SU-DHL-6 (cell line): Measurements from ENCODE around the gene CHST1.

ENCODE experiments used
- H2AFZ ChIP-seq: fragments of 200-600 bp; sonication (generic); 2 replicates; pipeline ENCODE4 v1.6.1; 2014; ENCODE audit warnings: low read depth, mild to moderate bottlenecking, moderate library complexity, mixed read lengths, antibody characterized with exemption, low read length; ENCODE audit not compliant: severe bottlenecking
- H3F3A ChIP-seq: fragments of 200-600 bp; shearing (Covaris generic); 2 replicates; pipeline ENCODE4 v1.6.0; 2016; ENCODE audit warnings: antibody characterized with exemption, mild to moderate bottlenecking; ENCODE audit not compliant: insufficient read depth
- H3K27ac ChIP-seq: fragments of 200-600 bp; sonication (generic); 2 replicates; pipeline ENCODE4 v1.5.1; 2016; ENCODE audit warnings: low read depth, mild to moderate bottlenecking, low read length, moderate library complexity, mixed read lengths
- H3K27me3 ChIP-seq: fragments of 200-600 bp; sonication (generic), shearing (Covaris generic); 2 replicates; pipeline ENCODE4 v1.6.0; 2014; ENCODE audit warnings: mild to moderate bottlenecking, low read length
- H3K36me3 ChIP-seq: fragments of 200-600 bp; sonication (generic); 2 replicates; pipeline ENCODE4 v1.6.1; 2014; ENCODE audit warnings: mild to moderate bottlenecking, low read length, mixed read lengths
- H3K4me2 ChIP-seq: fragments of 300-600, 200-600 bp; shearing (Covaris generic), sonication (generic); 2 replicates; pipeline ENCODE4 v1.6.0; 2014; ENCODE audit warnings: low read length, low read depth, mild to moderate bottlenecking; ENCODE audit not compliant: poor library complexity, severe bottlenecking
- H3K4me3 ChIP-seq: fragments of 200-600 bp; sonication (generic); 2 replicates; pipeline ENCODE4 v1.5.1; 2014; ENCODE audit warnings: antibody characterized with exemption, low read length, mild to moderate bottlenecking, mixed read lengths; ENCODE audit not compliant: insufficient read depth, poor library complexity, severe bottlenecking
- H3K79me2 ChIP-seq: fragments of 200-600 bp; sonication (generic); 2 replicates; pipeline ENCODE4 v1.6.1; 2014; ENCODE audit warnings: mild to moderate bottlenecking, low read length, moderate library complexity; ENCODE audit not compliant: insufficient read depth
- H3K9ac ChIP-seq: fragments of 200-600 bp; sonication (generic); 2 replicates; pipeline ENCODE4 v1.7.0; 2014; ENCODE audit warnings: mild to moderate bottlenecking, low read length
- H3K9me2 ChIP-seq: fragments of 200-600 bp; sonication (generic); replicated peaks from 2 replicates; pipeline ENCODE4 v1.6.1; 2014; ENCODE audit warnings: low read length; ENCODE audit not compliant: insufficient read depth
- H3K9me3 ChIP-seq: fragments of 200-600 bp; sonication (generic); 2 replicates; pipeline ENCODE4 v1.6.1; 2014; ENCODE audit warnings: low read length, mixed read lengths; ENCODE audit not compliant: insufficient read depth
- H4K20me1 ChIP-seq: fragments of 200-600 bp; sonication (generic); 2 replicates; pipeline ENCODE4 v1.6.1; 2014; ENCODE audit warnings: low read depth, mild to moderate bottlenecking, antibody characterized with exemption, low read length, moderate library complexity, mixed read lengths
- EZH2phosphoT487 ChIP-seq: fragments of 200-600 bp; sonication (generic), shearing (Covaris generic); conservative IDR thresholded peaks from 2 replicates; pipeline ENCODE4 v1.6.1; 2018; ENCODE audit warnings: mild to moderate bottlenecking, antibody characterized with exemption, low read length, moderate library complexity, mixed read lengths
- TF ChIP-seq, protein P1 (sequence below): fragments of 200-600 bp; sonication (generic); IDR thresholded peaks from one replicate; pipeline ENCODE4 v1.5.1; 2017; ENCODE audit warnings: antibody characterized with exemption, mild to moderate bottlenecking, low read length, moderate library complexity; ENCODE audit not compliant: insufficient read depth, poor library complexity, severe bottlenecking

The CHST1 gene

GRCh38 chr11:45610627-45611026 lies 54.8 kb downstream of the CHST1 start:
- Histone ChIP-seq H4K20me1 (no peaks in the 10 kb centered on the region), H3K79me2 (no peaks in the 10 kb centered on the region), H3K4me2 (no peak overlapping the region), H3K9ac (no peak overlapping the region), H3K36me3 (no peaks in the 10 kb centered on the region), H3K27ac (no peak overlapping the region), H3K9me2 (no peaks in the 10 kb centered on the region), H2AFZ (no peak overlapping the region), H3K9me3 (no peaks in the 10 kb centered on the region), H3K27me3 (no peaks in the 10 kb centered on the region), H3F3A (no peaks in the 10 kb centered on the region), H3K4me3 (no peak overlapping the region)
- TF ChIP-seq EZH2phosphoT487, result no peak
- TF ChIP-seq, protein P1, sequence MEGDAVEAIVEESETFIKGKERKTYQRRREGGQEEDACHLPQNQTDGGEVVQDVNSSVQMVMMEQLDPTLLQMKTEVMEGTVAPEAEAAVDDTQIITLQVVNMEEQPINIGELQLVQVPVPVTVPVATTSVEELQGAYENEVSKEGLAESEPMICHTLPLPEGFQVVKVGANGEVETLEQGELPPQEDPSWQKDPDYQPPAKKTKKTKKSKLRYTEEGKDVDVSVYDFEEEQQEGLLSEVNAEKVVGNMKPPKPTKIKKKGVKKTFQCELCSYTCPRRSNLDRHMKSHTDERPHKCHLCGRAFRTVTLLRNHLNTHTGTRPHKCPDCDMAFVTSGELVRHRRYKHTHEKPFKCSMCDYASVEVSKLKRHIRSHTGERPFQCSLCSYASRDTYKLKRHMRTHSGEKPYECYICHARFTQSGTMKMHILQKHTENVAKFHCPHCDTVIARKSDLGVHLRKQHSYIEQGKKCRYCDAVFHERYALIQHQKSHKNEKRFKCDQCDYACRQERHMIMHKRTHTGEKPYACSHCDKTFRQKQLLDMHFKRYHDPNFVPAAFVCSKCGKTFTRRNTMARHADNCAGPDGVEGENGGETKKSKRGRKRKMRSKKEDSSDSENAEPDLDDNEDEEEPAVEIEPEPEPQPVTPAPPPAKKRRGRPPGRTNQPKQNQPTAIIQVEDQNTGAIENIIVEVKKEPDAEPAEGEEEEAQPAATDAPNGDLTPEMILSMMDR, result no peak

DNA sequence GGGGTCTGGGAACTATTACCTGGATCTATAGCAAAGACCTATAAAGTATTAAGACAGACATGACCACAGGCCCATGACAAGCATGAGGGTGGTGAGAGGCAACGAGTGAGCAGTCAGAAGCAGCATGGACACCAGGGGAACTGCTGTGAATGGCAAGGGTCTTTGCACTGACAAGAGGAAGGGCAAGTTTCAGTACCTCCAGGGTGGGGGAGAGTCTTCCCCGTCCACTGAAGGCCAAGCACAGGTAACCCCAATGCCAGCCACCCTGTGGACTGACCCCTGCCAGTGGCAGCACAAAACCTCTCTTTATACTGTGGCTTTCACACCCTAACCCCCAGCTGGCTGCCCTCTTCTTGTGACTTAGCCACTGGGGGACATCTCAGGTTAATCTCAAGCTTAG lies 55.5 kb downstream of the CHST1 start:
- no peak for TF ChIP-seq EZH2phosphoT487
- TF ChIP-seq, protein P1, result no peak
- Histone ChIP-seq H3F3A (no peaks in the 10 kb centered on the region), H3K9ac (no peak overlapping the region), H3K4me3 (no peak overlapping the region), H3K27ac (no peak overlapping the region), H3K79me2 (no peaks in the 10 kb centered on the region), H3K9me2 (no peaks in the 10 kb centered on the region), H2AFZ (no peak overlapping the region), H4K20me1 (no peaks in the 10 kb centered on the region), H3K27me3 (no peaks in the 10 kb centered on the region), H3K9me3 (no peaks in the 10 kb centered on the region), H3K36me3 (no peaks in the 10 kb centered on the region), H3K4me2 (no peak overlapping the region)

DNA sequence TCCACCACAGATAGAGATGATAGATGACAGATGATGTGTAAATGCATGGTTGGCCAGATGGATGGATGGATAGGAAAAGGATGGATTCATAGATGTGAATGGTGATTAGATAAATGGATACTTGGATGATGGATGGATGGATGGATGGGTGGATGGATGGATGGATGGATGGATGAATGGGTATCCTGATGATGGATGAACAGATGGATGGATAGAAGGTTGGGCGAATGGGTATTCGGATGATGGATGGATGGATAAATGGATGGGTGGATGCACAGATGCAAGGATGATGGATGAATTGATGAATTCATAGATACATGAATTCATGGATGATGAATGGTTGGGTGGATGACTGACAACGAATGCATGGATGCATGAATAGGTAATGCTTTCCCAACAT lies 56.1 kb downstream of the CHST1 start:
- H3K4me2 ChIP-seq, result no peak overlapping the region
- H3K27ac ChIP-seq, result no peak overlapping the region
- no peaks in the 10 kb centered on the region for H3K36me3 ChIP-seq
- no peaks in the 10 kb centered on the region for H3F3A ChIP-seq
- no peaks in the 10 kb centered on the region for H3K79me2 ChIP-seq
- no peak overlapping the region for H3K4me3 ChIP-seq
- no peak overlapping the region for H3K9ac ChIP-seq
- TF ChIP-seq, protein P1, result no peak
- no peak for TF ChIP-seq EZH2phosphoT487
- H4K20me1 ChIP-seq, result no peaks in the 10 kb centered on the region
- H3K9me2 ChIP-seq, result no peaks in the 10 kb centered on the region
- no peaks in the 10 kb centered on the region for H3K27me3 ChIP-seq
- no peak overlapping the region for H2AFZ ChIP-seq
- no peaks in the 10 kb centered on the region for H3K9me3 ChIP-seq

- TF ChIP-seq, protein P1, result no peak
- no peak for TF ChIP-seq EZH2phosphoT487
- Histone ChIP-seq H3K9me3 (no peaks in the 10 kb centered on the region), H3K27ac (no peak overlapping the region), H3K79me2 (no peaks in the 10 kb centered on the region), H3K4me3 (no peak overlapping the region), H3K27me3 (no peaks in the 10 kb centered on the region), H2AFZ (no peak overlapping the region), H3K36me3 (no peaks in the 10 kb centered on the region), H3K4me2 (no peak overlapping the region), H4K20me1 (no peaks in the 10 kb centered on the region), H3F3A (no peaks in the 10 kb centered on the region), H3K9me2 (no peaks in the 10 kb centered on the region), H3K9ac (no peak overlapping the region)
Measured at GRCh38 chr11:45607995-45608394, 57.4 kb downstream of the CHST1 start.
